Measurements from ENCODE around the gene JAK2.

Gene JAK2

DNA sequence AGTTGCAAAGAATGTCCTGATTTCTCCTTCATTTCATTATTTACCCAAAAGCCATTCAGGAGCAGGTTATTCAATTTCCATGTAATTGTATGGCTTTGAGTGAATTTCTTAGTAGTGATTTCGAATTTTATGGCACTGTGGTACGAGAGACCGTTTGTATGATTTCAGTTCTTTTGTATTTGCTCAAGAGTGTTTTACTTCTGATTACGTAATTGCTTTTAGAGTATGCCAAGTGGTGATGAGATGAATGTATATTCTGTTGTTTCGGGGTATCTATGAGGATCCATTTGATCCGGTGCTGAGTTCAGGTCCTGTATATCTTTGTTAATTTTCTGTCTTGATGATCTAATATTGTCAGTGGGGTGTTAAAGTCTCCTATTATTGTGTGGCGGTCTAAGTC lies 159.1 kb downstream of the JAK2 start:
- no peak overlapping the region for H3K4me3 ChIP-seq (ENCODE audit: low read depth, low read length)
- CTCF ChIA-PET: no interaction called here
- POLR2A ChIA-PET: no interaction called here
- TF ChIP-seq, protein P1, sequence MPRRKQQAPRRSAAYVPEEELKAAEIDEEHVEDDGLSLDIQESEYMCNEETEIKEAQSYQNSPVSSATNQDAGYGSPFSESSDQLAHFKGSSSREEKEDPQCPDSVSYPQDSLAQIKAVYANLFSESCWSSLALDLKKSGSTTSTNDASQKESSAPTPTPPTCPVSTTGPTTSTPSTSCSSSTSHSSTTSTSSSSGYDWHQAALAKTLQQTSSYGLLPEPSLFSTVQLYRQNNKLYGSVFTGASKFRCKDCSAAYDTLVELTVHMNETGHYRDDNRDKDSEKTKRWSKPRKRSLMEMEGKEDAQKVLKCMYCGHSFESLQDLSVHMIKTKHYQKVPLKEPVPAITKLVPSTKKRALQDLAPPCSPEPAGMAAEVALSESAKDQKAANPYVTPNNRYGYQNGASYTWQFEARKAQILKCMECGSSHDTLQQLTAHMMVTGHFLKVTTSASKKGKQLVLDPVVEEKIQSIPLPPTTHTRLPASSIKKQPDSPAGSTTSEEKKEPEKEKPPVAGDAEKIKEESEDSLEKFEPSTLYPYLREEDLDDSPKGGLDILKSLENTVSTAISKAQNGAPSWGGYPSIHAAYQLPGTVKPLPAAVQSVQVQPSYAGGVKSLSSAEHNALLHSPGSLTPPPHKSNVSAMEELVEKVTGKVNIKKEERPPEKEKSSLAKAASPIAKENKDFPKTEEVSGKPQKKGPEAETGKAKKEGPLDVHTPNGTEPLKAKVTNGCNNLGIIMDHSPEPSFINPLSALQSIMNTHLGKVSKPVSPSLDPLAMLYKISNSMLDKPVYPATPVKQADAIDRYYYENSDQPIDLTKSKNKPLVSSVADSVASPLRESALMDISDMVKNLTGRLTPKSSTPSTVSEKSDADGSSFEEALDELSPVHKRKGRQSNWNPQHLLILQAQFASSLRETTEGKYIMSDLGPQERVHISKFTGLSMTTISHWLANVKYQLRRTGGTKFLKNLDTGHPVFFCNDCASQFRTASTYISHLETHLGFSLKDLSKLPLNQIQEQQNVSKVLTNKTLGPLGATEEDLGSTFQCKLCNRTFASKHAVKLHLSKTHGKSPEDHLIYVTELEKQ (tag by site-specific recombination; IDR thresholded peaks at IDR 0.05; ENCODE audit: borderline replicate concordance): no peak
- TF ChIP-seq ZBTB21 (tag by site-specific recombination; IDR thresholded peaks at IDR 0.05) (no peak), ZFP69B (tag by site-specific recombination; IDR thresholded peaks at IDR 0.05) (no peak), RBAK (tag by site-specific recombination; IDR thresholded peaks at IDR 0.05) (no peak), ZNF157 (tag by site-specific recombination; IDR thresholded peaks at IDR 0.05) (no peak), ZNF391 (tag by site-specific recombination; IDR thresholded peaks at IDR 0.05; ENCODE audit: borderline replicate concordance, low read depth) (no peak), ZNF837 (tag by site-specific recombination; IDR thresholded peaks at IDR 0.05) (no peak), ZBTB7A (tag by site-specific recombination; IDR thresholded peaks at IDR 0.05; ENCODE audit: low read depth) (no peak), ZNF416 (tag by site-specific recombination; IDR thresholded peaks at IDR 0.05) (no peak)
- TF ChIP-seq, protein P2, sequence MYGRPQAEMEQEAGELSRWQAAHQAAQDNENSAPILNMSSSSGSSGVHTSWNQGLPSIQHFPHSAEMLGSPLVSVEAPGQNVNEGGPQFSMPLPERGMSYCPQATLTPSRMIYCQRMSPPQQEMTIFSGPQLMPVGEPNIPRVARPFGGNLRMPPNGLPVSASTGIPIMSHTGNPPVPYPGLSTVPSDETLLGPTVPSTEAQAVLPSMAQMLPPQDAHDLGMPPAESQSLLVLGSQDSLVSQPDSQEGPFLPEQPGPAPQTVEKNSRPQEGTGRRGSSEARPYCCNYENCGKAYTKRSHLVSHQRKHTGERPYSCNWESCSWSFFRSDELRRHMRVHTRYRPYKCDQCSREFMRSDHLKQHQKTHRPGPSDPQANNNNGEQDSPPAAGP (tag by site-specific recombination; IDR thresholded peaks at IDR 0.05): no peak
- TF ChIP-seq, protein P3, sequence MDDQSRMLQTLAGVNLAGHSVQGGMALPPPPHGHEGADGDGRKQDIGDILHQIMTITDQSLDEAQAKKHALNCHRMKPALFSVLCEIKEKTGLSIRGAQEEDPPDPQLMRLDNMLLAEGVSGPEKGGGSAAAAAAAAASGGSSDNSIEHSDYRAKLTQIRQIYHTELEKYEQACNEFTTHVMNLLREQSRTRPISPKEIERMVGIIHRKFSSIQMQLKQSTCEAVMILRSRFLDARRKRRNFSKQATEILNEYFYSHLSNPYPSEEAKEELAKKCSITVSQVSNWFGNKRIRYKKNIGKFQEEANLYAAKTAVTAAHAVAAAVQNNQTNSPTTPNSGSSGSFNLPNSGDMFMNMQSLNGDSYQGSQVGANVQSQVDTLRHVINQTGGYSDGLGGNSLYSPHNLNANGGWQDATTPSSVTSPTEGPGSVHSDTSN (CRISPR knock-in tag; IDR thresholded peaks at IDR 0.05): no peak
- H3K9me3 ChIP-seq (ENCODE audit: control insufficient read depth, insufficient read depth, low read depth, low read length): no peaks in the 10 kb centered on the region
- no peak overlapping the region for H3K27ac ChIP-seq (ENCODE audit: extremely low read depth, low read depth, low read length)
- H3K36me3 ChIP-seq (ENCODE audit: control insufficient read depth in 2 of 2, insufficient read depth in 1 of 2, low read length in 2 of 2): no peaks in the 10 kb centered on the region
- no peaks in the 10 kb centered on the region for H3K4me1 ChIP-seq (ENCODE audit: control insufficient read depth, insufficient read depth, low read length)

DNA sequence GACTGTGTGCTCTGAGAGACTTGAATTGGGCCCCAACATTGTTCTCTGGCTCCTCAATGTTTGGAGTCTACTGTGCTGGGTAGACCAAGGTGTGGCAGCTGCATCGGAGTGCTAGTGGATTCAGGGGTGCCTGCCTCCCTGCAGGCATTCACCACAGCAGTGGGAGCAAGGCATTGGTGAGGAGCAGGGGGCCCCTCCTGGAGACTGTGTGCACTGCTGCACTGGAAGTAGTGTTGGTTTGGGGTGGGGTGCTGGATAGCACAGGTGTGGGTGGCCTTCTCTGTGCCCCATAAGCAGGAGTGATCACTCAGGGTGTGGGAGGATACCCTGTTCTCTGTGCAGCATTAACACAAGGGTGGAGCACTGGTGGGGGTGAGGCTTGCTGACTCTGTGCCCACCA lies 161.2 kb downstream of the JAK2 start:
- H3K9me3 ChIP-seq (ENCODE audit: control insufficient read depth, insufficient read depth, low read depth, low read length): no peaks in the 10 kb centered on the region
- no peak overlapping the region for H3K4me3 ChIP-seq (ENCODE audit: low read depth, low read length)
- H3K27ac ChIP-seq (ENCODE audit: extremely low read depth, low read depth, low read length): no peak overlapping the region
- CTCF ChIA-PET: no interaction called here
- H3K36me3 ChIP-seq (ENCODE audit: control insufficient read depth in 2 of 2, insufficient read depth in 1 of 2, low read length in 2 of 2): no peaks in the 10 kb centered on the region
- POLR2A ChIA-PET: no interaction called here
- TF ChIP-seq ZNF830 (tag by site-specific recombination; IDR thresholded peaks at IDR 0.05; ENCODE audit: low read depth) (no peak), ZNF510 (tag by site-specific recombination; IDR thresholded peaks at IDR 0.05; ENCODE audit: insufficient replicate concordance) (no peak), ZNF37A (tag by site-specific recombination; IDR thresholded peaks at IDR 0.05) (no peak), ZNF768 (tag by site-specific recombination; IDR thresholded peaks at IDR 0.05) (no peak), ZNF558 (tag by site-specific recombination; IDR thresholded peaks at IDR 0.05) (no peak), ZNF623 (tag by site-specific recombination; IDR thresholded peaks at IDR 0.05) (no peak), ZNF16 (tag by site-specific recombination; IDR thresholded peaks at IDR 0.05; ENCODE audit: low read depth) (no peak), ZNF426 (tag by site-specific recombination; IDR thresholded peaks at IDR 0.05) (no peak), ZFP3 (tag by site-specific recombination; IDR thresholded peaks at IDR 0.05; ENCODE audit: low read depth) (no peak), SCRT1 (tag by site-specific recombination; IDR thresholded peaks at IDR 0.05; ENCODE audit: borderline replicate concordance) (no peak), ZNF2 (tag by site-specific recombination; IDR thresholded peaks at IDR 0.05) (no peak)
- TF ChIP-seq, protein P4, sequence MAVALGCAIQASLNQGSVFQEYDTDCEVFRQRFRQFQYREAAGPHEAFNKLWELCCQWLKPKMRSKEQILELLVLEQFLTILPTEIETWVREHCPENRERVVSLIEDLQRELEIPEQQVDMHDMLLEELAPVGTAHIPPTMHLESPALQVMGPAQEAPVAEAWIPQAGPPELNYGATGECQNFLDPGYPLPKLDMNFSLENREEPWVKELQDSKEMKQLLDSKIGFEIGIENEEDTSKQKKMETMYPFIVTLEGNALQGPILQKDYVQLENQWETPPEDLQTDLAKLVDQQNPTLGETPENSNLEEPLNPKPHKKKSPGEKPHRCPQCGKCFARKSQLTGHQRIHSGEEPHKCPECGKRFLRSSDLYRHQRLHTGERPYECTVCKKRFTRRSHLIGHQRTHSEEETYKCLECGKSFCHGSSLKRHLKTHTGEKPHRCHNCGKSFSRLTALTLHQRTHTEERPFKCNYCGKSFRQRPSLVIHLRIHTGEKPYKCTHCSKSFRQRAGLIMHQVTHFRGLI (tag by site-specific recombination; IDR thresholded peaks at IDR 0.05): no peak
- no peaks in the 10 kb centered on the region for H3K4me1 ChIP-seq (ENCODE audit: control insufficient read depth, insufficient read depth, low read length)
